BLaER1 (cell line): Measurements from ENCODE around the gene IRAG1.

Experiments used
- H3K27ac ChIP-seq: shearing (Covaris generic); formaldehyde crosslinking; 2 replicates; pipeline ENCODE4 v1.8.1; 2022
- H3K27me3 ChIP-seq: shearing (Covaris generic); formaldehyde crosslinking; 2 replicates; pipeline ENCODE4 v1.8.1; 2022
- H3K36me3 ChIP-seq: shearing (Covaris generic); formaldehyde crosslinking; 2 replicates; pipeline ENCODE4 v1.8.1; 2022
- H3K4me1 ChIP-seq: shearing (Covaris generic); formaldehyde crosslinking; 2 replicates; pipeline ENCODE4 v1.8.1; 2022
- H3K4me2 ChIP-seq: shearing (Covaris generic); formaldehyde crosslinking; 2 replicates; pipeline ENCODE4 v1.8.1; 2022
- H3K4me3 ChIP-seq: shearing (Covaris generic); formaldehyde crosslinking; 2 replicates; pipeline ENCODE4 v1.8.1; 2022
- H3K9ac ChIP-seq: shearing (Covaris generic); formaldehyde crosslinking; 2 replicates; pipeline ENCODE4 v1.8.1; 2022
- H3K9me3 ChIP-seq: shearing (Covaris generic); formaldehyde crosslinking; 2 replicates; pipeline ENCODE4 v1.8.1; 2022
- H4K20me1 ChIP-seq: shearing (Covaris generic); formaldehyde crosslinking; 2 replicates; pipeline ENCODE4 v1.8.1; 2022
- Cebpa-rat ChIP-seq: shearing (Covaris generic); IDR thresholded peaks from 2 replicates; pipeline ENCODE4 v1.8.1; 2022

Gene IRAG1

GRCh38 chr11:10659339-10660216 lies 34.0 kb downstream of the IRAG1 start:
- peak overlapping the region; percentile 41; the same call in 1 of the 2 replicates for H3K4me2 ChIP-seq

GRCh38 chr11:10658621-10659338 lies 34.8 kb downstream of the IRAG1 start:
- Histone ChIP-seq H3K4me2 (peak overlapping the region; percentile 41; the same call in 1 of the 2 replicates), H3K27ac (no peak overlapping the region), H3K27me3 (no peaks in the 10 kb centered on the region), H3K4me1 (peaks cover 56% of the 10 kb centered on the region), H3K36me3 (no peaks in the 10 kb centered on the region), H3K9ac (no peak overlapping the region), H3K4me3 (no peak overlapping the region), H4K20me1 (no peaks in the 10 kb centered on the region), H3K9me3 (no peaks in the 10 kb centered on the region)
- no peak for TF ChIP-seq Cebpa-rat

More at GRCh38 chr11:10659339-10660216, 34.0 kb downstream of the IRAG1 start:
- no peaks in the 10 kb centered on the region for H4K20me1 ChIP-seq
- H3K27me3 ChIP-seq: no peaks in the 10 kb centered on the region
- no peak overlapping the region for H3K9ac ChIP-seq
- H3K9me3 ChIP-seq: no peaks in the 10 kb centered on the region
- H3K36me3 ChIP-seq: no peaks in the 10 kb centered on the region
- TF ChIP-seq Cebpa-rat: no peak
- H3K27ac ChIP-seq: no peak overlapping the region
- H3K4me1 ChIP-seq: peaks cover 62% of the 10 kb centered on the region
- no peak overlapping the region for H3K4me3 ChIP-seq

GRCh38 chr11:10657308-10658271 lies 36.0 kb downstream of the IRAG1 start:
- Histone ChIP-seq H3K9ac (no peak overlapping the region), H3K4me1 (peaks cover 51% of the 10 kb centered on the region), H3K4me3 (no peak overlapping the region)

GRCh38 chr11:10655943-10656576 lies 37.5 kb downstream of the IRAG1 start:
- Histone ChIP-seq H3K4me3 (no peak overlapping the region), H3K9ac (no peak overlapping the region), H3K9me3 (no peaks in the 10 kb centered on the region), H3K4me2 (peak overlapping the region; percentile 33), H3K4me1 (peaks cover 51% of the 10 kb centered on the region), H3K36me3 (no peaks in the 10 kb centered on the region), H3K27me3 (no peaks in the 10 kb centered on the region), H3K27ac (no peak overlapping the region), H4K20me1 (no peaks in the 10 kb centered on the region)
- TF ChIP-seq Cebpa-rat: no peak

More at GRCh38 chr11:10657308-10658271, 36.0 kb downstream of the IRAG1 start:
- Histone ChIP-seq H4K20me1 (no peaks in the 10 kb centered on the region), H3K27ac (no peak overlapping the region), H3K9me3 (no peaks in the 10 kb centered on the region), H3K4me2 (peak overlapping the region; percentile 56), H3K27me3 (no peaks in the 10 kb centered on the region), H3K36me3 (no peaks in the 10 kb centered on the region)
- TF ChIP-seq Cebpa-rat: no peak

- no peak overlapping the region for H3K27ac ChIP-seq
- H3K9me3 ChIP-seq: no peaks in the 10 kb centered on the region
- H3K9ac ChIP-seq: no peak overlapping the region
- H3K36me3 ChIP-seq: no peaks in the 10 kb centered on the region
- H4K20me1 ChIP-seq: no peaks in the 10 kb centered on the region
- peaks cover 51% of the 10 kb centered on the region for H3K4me1 ChIP-seq
- H3K4me2 ChIP-seq: peak overlapping the region; percentile 33
- H3K4me3 ChIP-seq: no peak overlapping the region
- no peaks in the 10 kb centered on the region for H3K27me3 ChIP-seq
- no peak for TF ChIP-seq Cebpa-rat
Observed at GRCh38 chr11:10655227-10655626, 38.3 kb downstream of the IRAG1 start.

- TF ChIP-seq Cebpa-rat: no peak
- H3K27me3 ChIP-seq: no peaks in the 10 kb centered on the region
- peak overlapping the region; percentile 33 for H3K4me2 ChIP-seq
- H4K20me1 ChIP-seq: no peaks in the 10 kb centered on the region
- no peaks in the 10 kb centered on the region for H3K9me3 ChIP-seq
- H3K4me1 ChIP-seq: peaks cover 49% of the 10 kb centered on the region
- H3K4me3 ChIP-seq: no peak overlapping the region
- no peaks in the 10 kb centered on the region for H3K36me3 ChIP-seq
- no peak overlapping the region for H3K27ac ChIP-seq
- H3K9ac ChIP-seq: no peak overlapping the region
Observed at GRCh38 chr11:10654811-10655150, 38.8 kb downstream of the IRAG1 start.

- H3K9ac ChIP-seq: no peak overlapping the region
- no peaks in the 10 kb centered on the region for H4K20me1 ChIP-seq
- TF ChIP-seq Cebpa-rat: no peak
- H3K4me2 ChIP-seq: no peak overlapping the region
- H3K4me3 ChIP-seq: no peak overlapping the region
- H3K9me3 ChIP-seq: no peaks in the 10 kb centered on the region
- H3K36me3 ChIP-seq: no peaks in the 10 kb centered on the region
- H3K27me3 ChIP-seq: no peaks in the 10 kb centered on the region
- no peak overlapping the region for H3K27ac ChIP-seq
- H3K4me1 ChIP-seq: peaks cover 43% of the 10 kb centered on the region
Observed at GRCh38 chr11:10653946-10654810, 39.4 kb downstream of the IRAG1 start.

GRCh38 chr11:10653261-10653660 lies 40.3 kb downstream of the IRAG1 start:
- no peak overlapping the region for H3K4me2 ChIP-seq
- no peak overlapping the region for H3K4me3 ChIP-seq
- no peak for TF ChIP-seq Cebpa-rat
- no peaks in the 10 kb centered on the region for H4K20me1 ChIP-seq
- no peak overlapping the region for H3K27ac ChIP-seq
- H3K27me3 ChIP-seq: no peaks in the 10 kb centered on the region
- H3K4me1 ChIP-seq: peaks cover 37% of the 10 kb centered on the region
- no peak overlapping the region for H3K9ac ChIP-seq
- no peaks in the 10 kb centered on the region for H3K36me3 ChIP-seq
- no peaks in the 10 kb centered on the region for H3K9me3 ChIP-seq
